Peyer's patch (tissue), 4 donors: Measurements from ENCODE around the gene KRT83.

Experiments used
- POLR2A ChIP-seq, 2 donors: fragments of 450-650 bp; IDR thresholded peaks; one replicate each; pipeline ENCODE4 v1.5.1; 2017; ENCODE audit warnings: antibody characterized with exemption in 2 of 2, mild to moderate bottlenecking in 2 of 2, moderate library complexity in 2 of 2
- TF ChIP-seq, protein P1 (sequence below), 6 experiments: fragments of 450-650 bp in 4 of 6; fragments of 200-600 bp in 2 of 6; sonication (generic) in 1 of 6; IDR thresholded peaks; one replicate each; pipeline ENCODE4 v1.5.1; 2017 to 2019; ENCODE audit warnings: antibody characterized with exemption in 6 of 6, mild to moderate bottlenecking in 3 of 6, moderate library complexity in 1 of 6

- TF ChIP-seq POLR2A (IDR thresholded peaks at IDR 0.05) = no peak
- TF ChIP-seq, protein P1, sequence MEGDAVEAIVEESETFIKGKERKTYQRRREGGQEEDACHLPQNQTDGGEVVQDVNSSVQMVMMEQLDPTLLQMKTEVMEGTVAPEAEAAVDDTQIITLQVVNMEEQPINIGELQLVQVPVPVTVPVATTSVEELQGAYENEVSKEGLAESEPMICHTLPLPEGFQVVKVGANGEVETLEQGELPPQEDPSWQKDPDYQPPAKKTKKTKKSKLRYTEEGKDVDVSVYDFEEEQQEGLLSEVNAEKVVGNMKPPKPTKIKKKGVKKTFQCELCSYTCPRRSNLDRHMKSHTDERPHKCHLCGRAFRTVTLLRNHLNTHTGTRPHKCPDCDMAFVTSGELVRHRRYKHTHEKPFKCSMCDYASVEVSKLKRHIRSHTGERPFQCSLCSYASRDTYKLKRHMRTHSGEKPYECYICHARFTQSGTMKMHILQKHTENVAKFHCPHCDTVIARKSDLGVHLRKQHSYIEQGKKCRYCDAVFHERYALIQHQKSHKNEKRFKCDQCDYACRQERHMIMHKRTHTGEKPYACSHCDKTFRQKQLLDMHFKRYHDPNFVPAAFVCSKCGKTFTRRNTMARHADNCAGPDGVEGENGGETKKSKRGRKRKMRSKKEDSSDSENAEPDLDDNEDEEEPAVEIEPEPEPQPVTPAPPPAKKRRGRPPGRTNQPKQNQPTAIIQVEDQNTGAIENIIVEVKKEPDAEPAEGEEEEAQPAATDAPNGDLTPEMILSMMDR (IDR thresholded peaks at IDR 0.05) = peak in 5 of 6 experiments; percentile 24 to 93 (median 87)
Observed at GRCh38 chr12:52327052-52327829, 6.0 kb upstream of the KRT83 start.
